H9 (cell line): ENCODE measurements around the gene CATSPERB. TPM values are rescaled to one million over a fixed set of nuclear protein-coding genes. Genes with fewer than 3 reads are reported as not detected.

Experiments
- DNase-seq: peaks from one replicate; pipeline ENCODE4 v3.0.0-alpha.2; 2017
- H2AFZ ChIP-seq: one replicate; pipeline ENCODE4 v1.6.1; 2013; ENCODE audit warnings: mild to moderate bottlenecking, low read length, control low read depth, moderate library complexity
- H2AK5ac ChIP-seq: 2 replicates; pipeline ENCODE4 v1.6.1; 2013; ENCODE audit warnings: low read length, control low read depth, mixed read lengths; ENCODE audit not compliant: insufficient read length
- H2BK120ac ChIP-seq: one replicate; pipeline ENCODE4 v1.6.1; 2013; ENCODE audit warnings: low read depth, mild to moderate bottlenecking, low read length, control low read depth, inconsistent platforms; ENCODE audit not compliant: poor library complexity, severe bottlenecking
- H2BK12ac ChIP-seq: 2 replicates; pipeline ENCODE4 v1.6.1; 2013; ENCODE audit warnings: low read length, control low read depth, mixed read lengths, low read depth; ENCODE audit not compliant: insufficient read length
- H2BK15ac ChIP-seq: 2 replicates; pipeline ENCODE4 v1.6.1; 2013; ENCODE audit warnings: low read depth, low read length, control low read depth
- H2BK20ac ChIP-seq: one replicate; pipeline ENCODE4 v1.6.1; 2013; ENCODE audit warnings: low read depth, mild to moderate bottlenecking, low read length, control low read depth, inconsistent platforms; ENCODE audit not compliant: poor library complexity, severe bottlenecking
- H2BK5ac ChIP-seq: 2 replicates; pipeline ENCODE4 v1.6.1; 2013; ENCODE audit warnings: low read length, control low read depth, mixed read lengths; ENCODE audit not compliant: insufficient read length
- H3K14ac ChIP-seq: 2 replicates; pipeline ENCODE4 v1.6.1; 2013; ENCODE audit warnings: low read length, control low read depth; ENCODE audit not compliant: insufficient read depth
- H3K18ac ChIP-seq: 2 replicates; pipeline ENCODE4 v1.6.1; 2013; ENCODE audit warnings: low read depth, mild to moderate bottlenecking, mixed read lengths, low read length, control low read depth; ENCODE audit not compliant: insufficient read length
- H3K23ac ChIP-seq: 2 replicates; pipeline ENCODE4 v1.6.1; 2013; ENCODE audit warnings: low read length, control low read depth, mixed read lengths, low read depth; ENCODE audit not compliant: insufficient read length
- H3K23me2 ChIP-seq: 2 replicates; pipeline ENCODE4 v1.6.1; 2013; ENCODE audit warnings: low read depth, mild to moderate bottlenecking, mixed read lengths, low read length, control low read depth; ENCODE audit not compliant: insufficient read length, poor library complexity, severe bottlenecking
- H3K27ac ChIP-seq: 2 replicates; pipeline ENCODE4 v1.5.1; 2013; ENCODE audit warnings: low read length, control low read depth, mixed read lengths, low read depth; ENCODE audit not compliant: insufficient read length
- H3K27me3 ChIP-seq: 2 replicates; pipeline ENCODE4 v1.6.1; 2013; ENCODE audit warnings: low read length, control low read depth, inconsistent platforms; ENCODE audit not compliant: insufficient read depth
- H3K4ac ChIP-seq: 2 replicates; pipeline ENCODE4 v1.6.1; 2013; ENCODE audit warnings: low read depth, mild to moderate bottlenecking, control low read depth, inconsistent platforms, low read length, moderate library complexity
- H3K4me1 ChIP-seq: 2 replicates; pipeline ENCODE4 v1.6.1; 2013; ENCODE audit warnings: low read length, control low read depth, inconsistent platforms; ENCODE audit not compliant: insufficient read depth
- H3K4me2 ChIP-seq: 2 replicates; pipeline ENCODE4 v1.6.1; 2013; ENCODE audit warnings: low read length, control low read depth, mixed read lengths; ENCODE audit not compliant: insufficient read length, insufficient read depth
- H3K56ac ChIP-seq: 2 replicates; pipeline ENCODE4 v1.6.1; 2013; ENCODE audit warnings: low read depth, mild to moderate bottlenecking, mixed read lengths, low read length, control low read depth; ENCODE audit not compliant: insufficient read length
- H3K79me1 ChIP-seq: 2 replicates; pipeline ENCODE4 v1.6.1; 2013; ENCODE audit warnings: low read depth, mild to moderate bottlenecking, moderate library complexity, low read length, control low read depth, inconsistent platforms; ENCODE audit not compliant: insufficient read depth, poor library complexity, severe bottlenecking
- H3K79me2 ChIP-seq: 2 replicates; pipeline ENCODE4 v1.6.1; 2013; ENCODE audit warnings: low read length, control low read depth, inconsistent platforms; ENCODE audit not compliant: insufficient read depth
- H3K9ac ChIP-seq: 2 replicates; pipeline ENCODE4 v1.6.1; 2013; ENCODE audit warnings: low read length, control low read depth, mixed read lengths; ENCODE audit not compliant: insufficient read length; ENCODE audit errors: extremely low read depth
- H3K9me3 ChIP-seq: one replicate; pipeline ENCODE4 v1.6.1; 2013; ENCODE audit warnings: low read depth, low read length, inconsistent platforms; ENCODE audit not compliant: control insufficient read depth
- H3T11ph ChIP-seq: one replicate; pipeline ENCODE4 v1.6.1; 2013; ENCODE audit warnings: mild to moderate bottlenecking, low read length, control low read depth, inconsistent platforms
- H4K20me1 ChIP-seq: one replicate; pipeline ENCODE4 v1.6.1; 2013; ENCODE audit not compliant: control insufficient read depth, insufficient read length, insufficient read depth
- H4K5ac ChIP-seq: 2 replicates; pipeline ENCODE4 v1.6.1; 2013; ENCODE audit warnings: low read depth, mild to moderate bottlenecking, mixed read lengths, low read length, control low read depth; ENCODE audit not compliant: insufficient read length
- H4K8ac ChIP-seq: replicated peaks from 2 replicates; pipeline ENCODE4 v1.6.1; 2013; ENCODE audit warnings: low read length, control low read depth, mixed read lengths, low read depth; ENCODE audit not compliant: insufficient read length
- H4K91ac ChIP-seq: 2 replicates; pipeline ENCODE4 v1.6.1; 2013; ENCODE audit warnings: low read depth, mild to moderate bottlenecking, moderate library complexity, mixed read lengths, low read length, control low read depth; ENCODE audit not compliant: insufficient read length
- H3K27ac Mint-ChIP-seq, 3 experiments: 2 replicates in 2 of 3; 3 replicates in 1 of 3; pipeline ENCODE4 v1.8.0; 2020 to 2021; ENCODE audit warnings: mixed read lengths in 3 of 3, mild to moderate bottlenecking in 1 of 3, moderate library complexity in 1 of 3
- H3K27me3 Mint-ChIP-seq: 2 replicates; pipeline ENCODE4 v1.8.0; 2021; ENCODE audit warnings: low read depth, mild to moderate bottlenecking, moderate library complexity, mixed read lengths
- H3K36me3 Mint-ChIP-seq, 3 experiments: 2 replicates in 2 of 3; 3 replicates in 1 of 3; pipeline ENCODE4 v1.8.0; 2020 to 2021; ENCODE audit warnings: low read depth in 3 of 3, mixed read lengths in 3 of 3; ENCODE audit not compliant: insufficient read depth in 1 of 3
- H3K4me1 Mint-ChIP-seq, 2 experiments: 2 replicates each; pipeline ENCODE4 v1.8.0; 2020; ENCODE audit warnings: mixed read lengths in 2 of 2
- H3K4me3 Mint-ChIP-seq, 2 experiments: 2 replicates in 1 of 2; 3 replicates in 1 of 2; pipeline ENCODE4 v1.8.0; 2020 to 2021; ENCODE audit warnings: mild to moderate bottlenecking in 2 of 2, mixed read lengths in 2 of 2, moderate library complexity in 1 of 2
- H3K9me3 Mint-ChIP-seq, 2 experiments: 2 replicates in 1 of 2; 3 replicates in 1 of 2; pipeline ENCODE4 v1.8.0; 2020; ENCODE audit warnings: mild to moderate bottlenecking in 2 of 2, mixed read lengths in 2 of 2, moderate library complexity in 1 of 2
- WGBS: extraction: QIAGEN DNeasy Blood & Tissue Kit; methylation state at CpG from one replicate; pipeline ENCODE4 v1.1.7; 2013; ENCODE audit warnings: missing lambda C conversion rate, low lambda C conversion rate, mixed read lengths; ENCODE audit not compliant: insufficient read length; ENCODE audit errors: extremely low coverage; 5-methylcytosine and 5-hydroxymethylcytosine counted together
- total RNA-seq: library from RNA; stranded (reverse); gene quantifications from 2 replicates; pipeline ENCODE4 v1.2.1, GENCODE V29; 2021
- TF ChIP-seq, protein P1 (sequence below): fragments of 200-600 bp; sonication (generic); conservative IDR thresholded peaks from 3 replicates; pipeline ENCODE4 v1.8.0; 2021; ENCODE audit warnings: antibody characterized with exemption, mild to moderate bottlenecking

Gene CATSPERB
- total RNA-seq, 1 experiment from 2014 or later = 0.48 TPM

DNA sequence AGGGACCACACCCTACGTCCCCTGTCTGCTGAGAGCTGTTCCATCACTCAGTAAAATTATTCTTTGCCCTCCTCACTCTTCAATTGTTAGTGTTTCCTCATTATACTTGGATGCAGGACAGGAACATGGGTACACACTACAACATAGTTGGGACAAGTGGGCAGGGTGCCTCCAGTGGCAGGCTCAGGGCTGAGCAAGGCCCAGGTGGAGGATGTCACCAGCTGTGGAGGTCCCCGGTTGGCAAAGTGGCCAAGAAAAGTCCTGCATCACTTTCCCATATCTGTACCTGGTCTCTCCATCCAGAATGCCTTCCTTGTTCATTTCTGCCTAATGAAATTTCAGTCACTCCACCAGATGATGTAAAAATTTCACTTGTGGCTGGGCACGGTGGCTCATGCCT lies 149.1 kb downstream of the CATSPERB start:
- no peak overlapping the region for H2BK15ac ChIP-seq
- no peaks in the 10 kb centered on the region for H4K20me1 ChIP-seq
- H2AK5ac ChIP-seq = no peak overlapping the region
- no peak overlapping the region for H3K56ac ChIP-seq
- no CpG with 5 or more reads among the region's 3 CpGs for WGBS
- H3K18ac ChIP-seq = no peak overlapping the region
- H2BK12ac ChIP-seq = no peak overlapping the region
- H3K79me2 ChIP-seq = no peaks in the 10 kb centered on the region
- no peak overlapping the region for H2AFZ ChIP-seq
- no peaks in the 10 kb centered on the region for H3K23me2 ChIP-seq
- no peak overlapping the region for H3K14ac ChIP-seq
- peaks cover 14% of the 10 kb centered on the region; the same call in 1 of the 2 replicates for H3K4me1 ChIP-seq
- no peak overlapping the region for H2BK120ac ChIP-seq
- H3K23ac ChIP-seq = no peak overlapping the region
- H3K9me3 Mint-ChIP-seq = peaks cover 17 to 19% of the 10 kb centered on the region in 2 experiments
- H3K27ac ChIP-seq = no peak overlapping the region
- peaks cover 6% of the 10 kb centered on the region for H3K9me3 ChIP-seq
- no peak overlapping the region for H4K8ac ChIP-seq
- no peak overlapping the region for H2BK5ac ChIP-seq
- TF ChIP-seq, protein P1, sequence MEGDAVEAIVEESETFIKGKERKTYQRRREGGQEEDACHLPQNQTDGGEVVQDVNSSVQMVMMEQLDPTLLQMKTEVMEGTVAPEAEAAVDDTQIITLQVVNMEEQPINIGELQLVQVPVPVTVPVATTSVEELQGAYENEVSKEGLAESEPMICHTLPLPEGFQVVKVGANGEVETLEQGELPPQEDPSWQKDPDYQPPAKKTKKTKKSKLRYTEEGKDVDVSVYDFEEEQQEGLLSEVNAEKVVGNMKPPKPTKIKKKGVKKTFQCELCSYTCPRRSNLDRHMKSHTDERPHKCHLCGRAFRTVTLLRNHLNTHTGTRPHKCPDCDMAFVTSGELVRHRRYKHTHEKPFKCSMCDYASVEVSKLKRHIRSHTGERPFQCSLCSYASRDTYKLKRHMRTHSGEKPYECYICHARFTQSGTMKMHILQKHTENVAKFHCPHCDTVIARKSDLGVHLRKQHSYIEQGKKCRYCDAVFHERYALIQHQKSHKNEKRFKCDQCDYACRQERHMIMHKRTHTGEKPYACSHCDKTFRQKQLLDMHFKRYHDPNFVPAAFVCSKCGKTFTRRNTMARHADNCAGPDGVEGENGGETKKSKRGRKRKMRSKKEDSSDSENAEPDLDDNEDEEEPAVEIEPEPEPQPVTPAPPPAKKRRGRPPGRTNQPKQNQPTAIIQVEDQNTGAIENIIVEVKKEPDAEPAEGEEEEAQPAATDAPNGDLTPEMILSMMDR = no peak
- H3K4me2 ChIP-seq = no peak overlapping the region
- H3K79me1 ChIP-seq = no peaks in the 10 kb centered on the region
- H4K91ac ChIP-seq = no peak overlapping the region
- H3K27me3 ChIP-seq = no peaks in the 10 kb centered on the region
- no peak overlapping the region for H3K27ac Mint-ChIP-seq
- H3K4me1 Mint-ChIP-seq = peaks cover 28 to 29% of the 10 kb centered on the region in 2 experiments
- H2BK20ac ChIP-seq = no peak overlapping the region
- no peak overlapping the region for H3T11ph ChIP-seq
- no peak for DNase-seq
- no peak overlapping the region for H3K4ac ChIP-seq
- H4K5ac ChIP-seq = no peak overlapping the region
- no peak overlapping the region for H3K9ac ChIP-seq
- peaks cover 40% of the 10 kb centered on the region for H3K27me3 Mint-ChIP-seq
- peaks cover 4 to 18% (median 8%) of the 10 kb centered on the region in 3 experiments; a peak in 6 of 7 replicates for H3K36me3 Mint-ChIP-seq
- peak overlapping the region in 1 of 2 experiments; percentile 6; a peak in 2 of 5 replicates for H3K4me3 Mint-ChIP-seq
